HG03558 (cell line): ENCODE results near the gene IFI27L1.

Source experiments
- ATAC-seq: cut with Tn5 transposase; IDR thresholded peaks from one replicate; pipeline ENCODE4 v1.9.1; 2021; ENCODE audit warnings: moderate number of reproducible peaks; ENCODE audit not compliant: unreplicated experiment; ENCODE audit errors: extremely low read depth

The IFI27L1 gene, protein sequence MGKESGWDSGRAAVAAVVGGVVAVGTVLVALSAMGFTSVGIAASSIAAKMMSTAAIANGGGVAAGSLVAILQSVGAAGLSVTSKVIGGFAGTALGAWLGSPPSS

GRCh38 chr14:94080621-94081385 is at the start of gene IFI27L1, which contains the start of gene DDX24:
IFI27L1 (plus strand) TSS chr14:94081310; CDS start chr14:94096938, 15,628 bp downstream.
DDX24 (minus strand) TSS chr14:94081202; CDS start chr14:94079742, 1,460 bp downstream.
- peak; percentile 97 for ATAC-seq

DNA sequence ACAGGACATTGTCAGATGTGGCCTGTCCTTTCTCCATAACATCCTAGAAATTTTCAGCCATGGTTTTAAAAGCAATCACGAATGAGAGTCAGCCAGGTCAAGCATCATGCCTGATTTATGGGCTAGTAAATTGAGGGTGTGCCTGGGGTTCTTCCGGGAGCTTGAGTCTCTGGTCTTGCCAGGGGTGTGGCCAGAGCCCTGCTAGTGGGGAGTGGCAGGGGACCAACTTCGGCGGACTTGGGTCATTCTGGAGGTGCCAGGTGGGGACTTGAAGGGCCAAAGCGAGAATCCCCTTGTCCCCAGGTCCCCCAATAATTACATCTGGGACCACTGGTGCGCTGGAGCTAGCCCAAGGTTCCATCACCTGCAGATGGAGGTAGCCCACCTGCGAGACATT is 49.2 kb upstream of the IFI27L1 start:
- no peak for ATAC-seq

GRCh38 chr14:94034886-94035285 is 46.2 kb upstream of the IFI27L1 start:
- ATAC-seq: no peak

- peak; percentile 82 for ATAC-seq
These were observed 44.6 kb upstream of the IFI27L1 start for GRCh38 chr14:94036313-94037167.

DNA sequence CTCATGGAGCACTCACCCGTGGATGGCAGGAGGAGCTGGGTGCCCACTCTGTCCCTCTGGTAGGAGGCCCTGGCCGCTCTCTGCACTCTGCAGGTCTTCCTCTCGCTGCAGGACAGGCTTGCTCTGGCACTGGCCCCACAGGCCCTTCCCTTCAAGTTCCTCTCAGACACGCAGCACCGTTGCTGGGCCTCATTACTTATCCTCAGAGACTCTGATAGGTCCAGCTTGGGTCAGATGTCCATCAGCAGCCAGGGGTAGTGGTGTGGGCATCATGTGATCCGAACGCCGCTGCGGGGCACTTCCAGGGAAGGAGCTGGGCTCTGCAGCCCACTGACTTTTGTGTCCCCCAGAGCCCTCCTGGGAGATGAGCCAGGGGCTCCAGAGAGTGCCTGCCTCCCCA is 43.2 kb upstream of the IFI27L1 start:
- no peak for ATAC-seq

DNA sequence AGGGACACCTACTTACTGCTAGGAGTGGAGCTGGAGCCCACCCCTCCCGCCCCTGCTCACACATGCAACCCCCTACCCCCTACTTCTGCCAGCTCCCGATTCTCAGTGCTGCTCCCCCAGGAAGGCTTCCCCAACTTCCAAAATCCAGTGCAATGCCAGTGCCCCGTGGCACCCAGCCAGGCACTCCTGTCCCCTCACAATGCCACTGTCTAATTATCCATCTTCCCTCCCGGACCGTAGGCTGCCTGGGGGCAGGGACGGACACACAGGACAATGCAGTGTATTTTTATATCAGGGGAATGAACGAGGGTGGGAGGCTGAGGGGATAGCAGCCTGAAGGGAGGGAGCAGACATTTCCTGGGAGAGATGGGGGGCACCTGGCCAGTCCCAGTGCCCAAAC is 42.6 kb upstream of the IFI27L1 start:
- ATAC-seq: no peak

DNA sequence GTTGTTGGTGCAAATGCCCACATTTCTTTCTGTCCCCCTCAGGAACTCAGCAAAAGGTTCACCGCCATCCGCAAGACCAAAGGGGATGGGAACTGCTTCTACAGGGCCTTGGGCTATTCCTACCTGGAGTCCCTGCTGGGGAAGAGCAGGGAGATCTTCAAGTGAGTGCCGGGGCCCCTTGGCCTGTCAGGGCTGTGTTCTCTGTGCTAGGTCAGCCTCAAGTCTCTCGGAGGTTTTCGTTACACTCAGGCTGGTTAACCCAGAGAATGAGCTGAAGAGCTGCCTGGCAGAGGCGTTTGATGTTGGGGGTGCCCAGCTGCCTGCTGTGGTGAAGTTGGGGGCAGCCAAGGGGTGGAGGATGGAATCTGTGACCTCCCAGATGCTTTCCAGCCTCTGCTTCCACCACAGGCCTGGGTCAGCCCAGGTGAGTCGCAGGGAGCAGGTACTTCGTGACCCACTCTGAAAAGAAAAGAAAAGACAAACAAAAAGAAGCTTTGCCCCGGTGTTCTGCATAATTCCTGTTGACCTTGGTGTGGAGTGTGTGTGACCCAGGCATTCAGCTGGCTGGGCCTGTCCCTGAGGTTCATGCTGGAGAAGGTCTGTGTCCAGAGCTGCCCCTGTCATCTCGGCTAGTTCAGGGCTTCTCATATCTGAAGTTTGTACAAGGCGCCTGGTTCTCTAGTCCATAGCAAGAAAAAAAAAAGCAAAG is 42.0 kb upstream of the IFI27L1 start:
- ATAC-seq: no peak

DNA sequence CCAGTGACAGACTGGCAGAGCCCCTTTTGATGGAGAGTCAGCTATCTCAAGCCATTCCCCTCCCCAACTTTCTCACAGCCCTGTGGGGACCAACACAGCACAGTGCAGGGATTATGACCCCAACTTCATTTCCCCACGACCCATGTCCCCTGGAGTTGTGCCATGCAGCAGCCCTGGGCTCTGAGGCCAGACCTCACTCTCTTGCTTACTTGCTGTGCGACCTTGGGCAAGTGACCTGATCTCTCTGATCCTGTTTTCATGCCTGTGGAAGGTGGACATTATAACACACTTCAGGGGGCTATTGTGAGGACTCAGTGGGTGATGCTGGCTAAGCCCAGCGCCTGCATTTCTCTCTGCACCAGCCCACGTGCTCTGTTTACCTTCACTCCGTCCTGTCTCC is 40.9 kb upstream of the IFI27L1 start:
- ATAC-seq: no peak

- ATAC-seq: no peak
These were observed 40.3 kb upstream of the IFI27L1 start for GRCh38 chr14:94040796-94041195.

- ATAC-seq: no peak
These were observed 39.4 kb upstream of the IFI27L1 start for GRCh38 chr14:94041551-94042346.

- no peak for ATAC-seq
These were observed 38.5 kb upstream of the IFI27L1 start for GRCh38 chr14:94042433-94043091.

GRCh38 chr14:94043111-94043755 is 37.9 kb upstream of the IFI27L1 start:
- no peak for ATAC-seq

DNA sequence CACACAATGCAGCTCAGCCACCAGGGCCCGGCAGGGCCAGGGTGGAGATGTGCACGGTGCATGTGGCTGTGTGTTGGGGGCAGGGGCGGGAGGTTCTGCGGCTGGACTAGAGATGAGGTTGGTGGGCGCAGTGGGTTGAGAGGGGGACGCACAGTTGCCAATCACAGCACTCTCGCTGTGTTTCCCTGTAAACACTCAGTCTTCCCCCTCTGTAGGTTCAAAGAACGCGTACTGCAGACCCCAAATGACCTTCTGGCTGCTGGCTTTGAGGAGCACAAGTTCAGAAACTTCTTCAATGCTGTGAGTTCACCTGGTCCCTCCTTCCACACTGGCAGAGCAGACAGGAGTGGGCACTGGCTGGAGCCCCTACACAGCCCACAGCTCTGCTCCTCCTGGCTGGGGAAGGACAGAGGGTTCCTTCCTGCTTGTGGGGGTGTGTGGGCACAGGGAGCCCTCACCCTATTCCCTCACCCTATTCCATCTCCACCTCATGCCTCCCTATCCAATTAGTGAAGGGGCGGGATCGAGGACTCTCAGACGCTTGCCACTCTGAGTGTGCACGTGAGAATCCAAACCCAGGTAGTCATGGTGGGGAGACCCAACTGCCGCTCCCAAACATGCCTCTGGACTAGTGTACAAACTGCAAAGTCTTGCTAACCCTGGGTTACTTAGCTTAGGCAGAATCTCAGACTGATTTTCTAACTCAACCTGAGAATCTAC is 37.2 kb upstream of the IFI27L1 start:
- ATAC-seq: no peak

DNA sequence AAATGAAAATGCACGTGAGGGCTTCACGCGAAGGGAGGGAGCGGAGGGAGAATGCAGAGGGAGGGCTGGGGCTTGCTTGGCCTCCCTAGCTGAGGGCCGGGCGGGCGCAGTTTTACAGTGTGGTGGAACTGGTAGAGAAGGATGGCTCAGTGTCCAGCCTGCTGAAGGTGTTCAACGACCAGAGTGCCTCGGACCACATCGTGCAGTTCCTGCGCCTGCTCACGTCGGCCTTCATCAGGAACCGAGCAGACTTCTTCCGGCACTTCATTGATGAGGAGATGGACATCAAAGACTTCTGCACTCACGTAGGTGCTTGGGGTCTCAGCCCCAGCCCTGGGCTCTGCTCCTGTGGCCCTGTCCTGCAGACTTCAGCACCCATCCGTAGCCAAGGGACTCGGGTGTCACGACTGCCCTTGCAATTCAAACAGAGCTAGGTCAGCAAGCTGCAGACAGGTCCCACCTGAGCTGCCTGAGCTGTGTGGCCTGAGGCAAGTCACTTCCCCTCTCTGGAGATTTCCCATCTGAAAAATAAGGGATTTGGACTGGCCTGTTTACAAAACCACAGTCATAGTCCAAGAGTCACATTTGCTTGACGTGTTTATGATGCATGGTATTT is 36.5 kb upstream of the IFI27L1 start:
- no peak for ATAC-seq

DNA sequence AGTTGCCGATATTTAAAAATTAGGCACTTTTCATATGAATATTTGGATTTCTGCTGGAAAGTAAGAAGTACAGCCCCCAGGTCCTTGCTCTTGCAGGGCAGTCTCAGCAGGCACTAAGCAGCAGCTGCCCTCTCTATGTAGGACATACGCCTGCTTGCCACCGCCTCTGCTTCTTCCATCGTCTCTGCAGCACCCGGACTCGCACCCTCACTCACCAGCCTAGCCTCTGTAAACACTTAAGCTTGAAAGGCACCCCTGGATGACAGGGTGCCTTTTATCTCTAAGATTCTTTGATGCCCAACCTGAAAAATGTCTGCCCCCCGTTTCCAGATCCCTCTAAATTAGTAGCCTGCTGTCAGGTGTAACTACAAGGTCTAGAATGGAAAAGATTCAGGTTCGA is 36.0 kb upstream of the IFI27L1 start:
- no peak for ATAC-seq

GRCh38 chr14:94045563-94046345 is 35.4 kb upstream of the IFI27L1 start:
- ATAC-seq: no peak

GRCh38 chr14:94046696-94047250 is 34.3 kb upstream of the IFI27L1 start:
- no peak for ATAC-seq
